Measurements from ENCODE around the gene INS.
"Not testable (repeated sequence)": the region's sequence is repeated elsewhere in the genome, so short reads cannot be mapped to it uniquely, and the experiment has no call there.

Gene INS

DNA sequence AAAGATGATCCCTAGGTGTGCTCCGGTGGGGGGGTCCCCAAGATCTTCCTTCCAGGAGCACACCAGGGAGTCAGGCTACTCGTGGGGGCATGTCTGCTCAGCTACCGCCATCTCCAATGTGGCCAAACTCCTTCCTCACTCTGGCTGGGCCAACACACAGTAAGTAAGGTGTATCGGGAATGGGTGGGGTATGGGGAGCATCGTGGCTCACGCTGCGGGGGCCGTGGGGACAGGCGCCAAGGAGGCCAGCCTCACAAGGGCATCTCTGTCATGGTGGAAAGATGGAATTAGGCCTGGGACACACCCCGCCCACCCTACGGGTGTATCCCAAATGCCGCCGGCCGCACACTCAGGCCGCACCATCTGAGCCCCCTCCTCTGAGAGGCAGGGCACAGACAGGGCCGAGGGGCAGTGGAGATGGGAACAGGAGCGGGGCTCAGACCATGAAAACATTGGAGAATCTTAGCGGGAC lies 30.1 kb downstream of the INS start:
- no peak for DNase-seq

DNA sequence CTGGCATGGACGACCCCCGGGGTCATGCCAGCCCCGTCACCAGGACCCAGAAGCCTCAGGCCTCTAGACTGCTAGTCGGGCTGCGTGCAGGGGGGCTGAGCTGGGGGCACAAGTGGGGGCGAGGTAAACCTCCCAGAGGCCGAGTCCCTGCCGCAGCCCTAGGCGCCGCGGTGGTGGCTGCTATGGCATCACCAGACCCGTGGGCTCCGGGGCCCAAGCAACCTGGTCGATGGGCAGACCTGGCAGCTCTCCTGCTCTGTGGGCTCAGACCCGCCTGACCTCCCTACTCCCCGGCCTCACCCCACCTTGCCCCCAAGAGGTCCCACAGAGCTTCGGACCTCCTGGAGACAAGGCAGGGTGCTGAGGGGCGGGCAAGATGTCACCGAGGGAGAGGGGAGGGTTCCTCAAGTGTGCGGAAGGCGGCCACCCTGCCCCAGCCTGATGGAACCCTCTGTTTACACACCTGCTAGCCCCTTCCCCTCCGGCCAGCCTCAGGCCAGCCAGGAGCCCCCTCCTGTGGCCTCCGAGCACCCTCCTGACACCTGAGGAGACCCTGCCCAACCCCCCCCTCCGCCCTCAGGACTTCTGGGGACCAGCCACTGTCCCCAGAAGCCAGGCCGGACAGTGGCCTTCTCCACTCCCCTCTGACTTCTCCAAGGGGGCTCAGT lies 31.2 kb downstream of the INS start:
- DNase-seq, result no peak

DNA sequence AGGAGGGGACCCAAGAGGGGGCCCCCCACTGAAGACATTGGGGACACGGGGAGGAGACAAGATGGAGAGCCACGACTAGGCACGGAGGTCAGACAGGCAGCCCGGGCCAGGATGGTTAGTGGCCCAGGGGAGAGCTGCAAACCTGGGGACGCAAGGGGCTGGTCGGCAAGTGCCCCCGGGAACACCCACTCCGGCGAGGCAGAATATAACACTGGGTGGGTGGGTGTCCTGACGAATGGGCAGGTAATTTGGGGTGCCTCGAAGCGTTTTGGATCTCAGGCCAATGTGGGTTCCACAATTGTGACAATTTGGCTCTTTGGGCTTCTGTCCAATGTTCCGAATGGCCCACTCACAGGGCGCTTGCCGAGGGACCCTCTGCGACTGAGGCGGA lies 31.7 kb downstream of the INS start:
- no peak for DNase-seq

DNA sequence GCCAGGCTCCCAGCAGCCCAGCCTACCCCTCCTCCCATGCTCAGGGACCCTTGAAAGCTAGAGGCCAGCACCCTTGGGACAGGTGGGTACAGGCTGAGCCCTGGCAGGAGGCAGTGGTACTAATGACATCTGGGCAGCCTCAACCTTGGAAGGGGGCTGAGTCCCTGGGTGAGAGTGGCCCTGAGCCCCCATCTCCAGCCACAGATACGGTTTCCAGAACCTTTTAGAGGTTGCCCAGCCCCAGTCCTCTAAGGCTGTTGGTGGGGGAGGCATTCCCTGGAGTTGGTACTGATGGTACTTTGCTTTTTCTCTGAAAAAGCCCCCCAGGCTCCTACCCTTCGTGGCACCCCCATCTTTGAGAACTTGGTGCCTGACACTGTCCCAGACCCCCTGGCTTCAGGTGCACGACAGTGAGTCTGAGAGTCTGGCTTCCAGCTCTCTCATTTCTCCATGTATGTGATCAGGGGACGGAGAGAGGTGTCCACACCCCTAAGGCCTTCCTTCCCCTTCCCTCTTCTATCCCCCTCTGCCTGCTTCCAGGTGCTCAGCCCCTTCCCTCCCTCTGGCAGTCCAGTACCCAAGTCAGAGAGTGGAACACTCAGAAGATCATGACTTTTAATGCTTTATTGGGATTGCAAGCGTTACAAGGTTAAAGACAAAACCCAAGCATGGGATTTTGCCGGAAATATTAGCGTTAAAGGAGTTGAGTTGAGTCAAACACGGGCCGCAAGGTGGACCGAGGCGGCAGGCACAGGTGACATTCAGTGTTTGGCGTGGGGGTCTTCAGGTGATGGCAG lies 32.3 kb downstream of the INS start:
- DNase-seq, result no peak

DNA sequence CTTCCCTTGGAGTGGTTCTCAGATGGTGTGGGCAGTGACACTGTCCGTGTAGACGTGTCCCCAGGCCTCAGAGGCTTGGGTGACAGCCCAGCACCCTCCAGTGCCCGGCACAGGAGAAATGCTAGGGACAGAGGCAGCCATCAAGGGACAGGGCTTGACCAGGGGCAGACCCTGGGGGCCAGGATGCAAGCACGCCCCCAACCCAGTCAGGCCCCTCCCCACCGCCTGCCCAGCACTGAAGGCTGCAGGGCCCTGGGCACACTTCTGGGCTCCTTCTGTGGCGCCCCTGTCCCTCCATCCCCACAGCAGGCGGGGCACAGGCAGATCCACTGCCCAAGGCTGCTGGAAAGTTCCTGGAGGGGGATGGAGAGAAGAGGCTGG lies 32.9 kb downstream of the INS start:
- no peak for DNase-seq

DNA sequence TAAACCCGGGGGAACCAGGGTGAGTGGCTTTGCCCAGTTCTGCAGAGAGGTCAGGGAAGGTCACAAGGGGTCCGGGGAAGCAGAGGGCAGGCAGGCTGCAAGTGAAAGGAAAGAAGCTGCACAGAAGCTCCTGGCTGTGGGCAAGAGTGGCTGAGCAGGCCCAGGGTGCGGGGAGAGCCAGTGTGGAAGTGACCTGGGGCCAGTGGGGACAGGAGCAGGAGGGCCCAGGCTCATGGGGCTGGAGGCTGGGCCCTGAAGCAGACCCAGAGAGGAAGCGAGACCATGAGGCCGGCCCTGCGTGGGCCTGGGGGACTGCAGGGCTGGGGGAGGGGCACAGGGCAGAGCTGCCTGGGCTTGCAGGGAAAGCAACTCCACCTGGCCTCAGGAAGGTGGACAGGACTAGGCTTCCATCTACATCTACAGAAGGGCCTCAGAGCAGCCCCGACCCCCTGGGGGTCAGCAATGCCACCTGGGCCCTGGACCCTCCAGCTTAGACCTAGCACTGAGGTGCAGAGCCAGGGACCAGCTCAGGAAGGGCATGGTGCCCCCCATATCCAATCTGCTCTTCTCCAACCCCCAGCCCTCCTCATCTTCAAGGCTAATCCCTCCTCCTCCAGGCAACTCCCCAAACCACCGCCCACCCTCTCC lies 33.4 kb downstream of the INS start:
- no peak for DNase-seq

DNA sequence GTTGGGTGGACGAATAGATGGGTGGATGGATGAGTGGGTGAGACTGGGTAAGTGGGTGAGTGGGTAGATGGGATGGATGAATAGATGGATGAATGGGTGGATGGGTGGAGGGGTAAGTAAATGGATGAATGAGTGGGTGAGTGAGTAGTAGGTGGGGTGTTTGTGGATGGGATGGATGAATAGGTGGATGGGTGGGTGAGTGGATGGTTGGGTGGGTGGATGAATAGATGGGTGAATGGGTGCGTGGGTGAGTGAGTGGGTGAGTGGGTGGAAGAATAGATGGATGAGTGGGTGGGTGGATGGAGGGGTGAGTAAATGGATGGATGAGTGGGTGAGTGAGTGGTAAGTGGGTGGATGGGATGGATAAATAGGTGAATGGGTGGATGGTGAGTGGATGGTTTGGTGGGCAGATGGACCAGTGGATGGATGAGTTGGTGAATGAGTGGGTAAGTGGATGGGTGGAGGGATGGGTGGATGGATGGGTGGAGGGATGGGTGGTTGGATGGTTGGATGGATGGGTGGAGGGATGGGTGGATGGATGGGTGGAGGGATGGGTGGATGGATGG lies 34.4 kb downstream of the INS start:
- DNase-seq, result no peak

DNA sequence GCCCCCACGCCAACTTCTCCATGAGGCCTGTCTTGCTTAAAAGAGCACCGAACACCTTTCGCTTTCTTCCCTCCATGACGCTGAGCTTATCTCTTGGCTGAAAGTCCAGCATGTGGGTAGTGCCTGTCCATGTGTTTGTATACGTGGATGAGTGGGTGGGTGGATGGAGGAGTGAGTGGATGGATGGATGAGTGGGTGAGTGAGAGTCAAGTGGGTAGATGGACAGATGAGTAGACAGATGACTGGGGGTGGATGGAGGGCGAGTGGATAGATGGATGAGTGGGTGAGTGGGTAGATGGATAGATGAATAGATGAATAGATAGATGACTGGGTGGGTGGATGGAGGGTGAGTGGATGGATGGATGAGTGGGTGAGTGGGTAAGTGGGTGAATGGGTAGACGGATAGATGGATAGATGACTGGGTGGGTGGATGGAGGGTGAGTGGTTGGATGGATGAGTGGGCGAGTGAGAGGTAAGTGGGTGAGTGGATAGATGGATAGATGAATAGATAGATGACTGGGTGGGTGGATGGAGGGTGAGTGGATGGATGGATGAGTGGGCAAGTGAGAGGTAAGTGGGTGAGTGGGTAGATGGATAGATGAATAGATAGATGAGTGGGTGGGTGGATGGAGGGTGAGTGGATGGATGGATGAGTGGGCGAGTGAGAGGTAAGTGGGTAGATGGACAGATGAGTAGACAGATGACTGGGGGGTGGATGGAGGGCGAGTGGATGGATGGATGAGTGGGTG lies 36.1 kb downstream of the INS start:
- not testable (repeated sequence) for DNase-seq

DNA sequence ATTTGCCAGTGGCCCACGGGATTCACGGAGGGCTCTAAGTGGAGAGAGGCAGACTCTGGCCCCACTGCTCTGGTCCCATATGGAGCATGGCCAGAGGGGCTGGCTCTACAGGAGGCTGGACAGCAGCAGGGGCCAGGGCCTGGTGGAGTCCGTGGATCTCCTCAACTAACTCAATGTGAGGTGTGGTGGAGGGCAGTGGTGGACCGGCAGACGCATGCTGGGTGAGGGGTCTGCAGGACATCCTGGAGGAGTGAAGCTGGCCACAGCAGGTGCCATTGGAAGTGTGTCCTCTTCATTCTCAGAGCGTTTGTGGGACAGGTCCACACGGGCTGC lies 37.4 kb downstream of the INS start:
- no peak for DNase-seq

DNA sequence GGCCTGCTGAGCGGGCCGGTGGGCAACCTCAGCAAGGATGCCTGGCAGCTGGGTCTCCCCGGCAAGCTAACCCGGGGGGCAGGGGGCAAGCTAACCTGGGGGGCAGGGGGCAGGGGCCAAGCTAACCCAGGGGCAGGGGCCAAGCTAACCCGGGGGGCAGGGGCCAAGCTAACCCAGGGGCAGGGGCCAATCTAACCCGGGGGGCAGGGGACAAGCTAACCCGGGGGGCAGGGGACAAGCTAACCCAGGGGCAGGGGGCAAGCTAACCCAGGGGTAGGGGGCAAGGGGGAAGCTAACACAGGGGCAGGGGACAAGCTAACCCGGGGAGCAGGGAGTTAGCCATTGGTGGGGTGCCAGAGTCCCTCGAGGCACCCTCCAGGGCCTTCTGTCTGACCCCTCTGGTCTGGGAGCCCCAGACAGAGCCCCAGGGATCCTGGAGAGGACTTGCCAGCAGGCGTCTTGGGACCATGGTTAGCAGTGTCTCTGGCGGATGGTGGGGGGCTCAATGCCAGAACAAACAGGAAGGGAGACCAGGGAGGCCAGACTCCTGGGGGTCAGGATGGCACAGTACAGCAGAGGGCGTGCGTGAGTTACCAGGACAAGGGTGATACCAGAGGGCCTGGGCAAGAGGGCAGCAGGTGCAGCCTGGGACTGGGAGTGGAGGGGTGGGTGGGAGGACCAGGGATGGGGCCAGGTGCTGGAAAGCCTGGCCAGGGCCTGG lies 37.9 kb downstream of the INS start:
- DNase-seq, result no peak

DNA sequence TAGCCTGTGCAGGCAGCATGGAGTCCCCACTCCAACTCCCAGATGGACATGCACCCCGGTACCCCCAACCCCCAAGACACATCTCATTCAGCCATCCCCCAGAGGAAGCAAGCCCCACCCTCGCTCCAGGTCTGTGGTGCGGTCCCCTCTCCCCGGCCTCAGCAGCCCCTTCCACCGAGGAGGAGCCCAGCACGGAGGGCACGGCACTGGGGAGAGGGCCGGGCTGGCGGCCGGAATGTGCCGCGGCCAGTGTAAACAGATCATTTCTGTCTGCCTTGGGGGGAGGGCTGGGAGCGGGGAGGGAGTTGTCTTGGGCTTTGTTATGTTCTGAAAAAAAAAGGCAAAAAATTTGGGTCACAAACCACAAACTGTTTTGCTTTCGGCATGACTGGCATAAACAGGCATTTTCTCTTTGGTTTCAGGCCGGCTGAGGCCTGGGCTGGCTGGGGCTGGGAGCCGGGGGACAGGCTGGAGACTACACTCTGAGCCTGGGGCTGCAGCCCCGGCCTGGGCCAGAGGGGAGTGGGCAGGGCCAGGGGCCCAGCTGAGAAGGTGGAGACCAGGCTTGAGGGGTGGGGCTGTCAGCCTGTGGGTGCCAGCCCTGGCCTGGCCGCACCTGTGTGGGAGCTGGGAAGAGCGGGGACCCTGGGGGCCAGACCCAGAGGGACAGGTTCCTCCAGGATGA lies 38.6 kb downstream of the INS start:
- no peak for DNase-seq

DNA sequence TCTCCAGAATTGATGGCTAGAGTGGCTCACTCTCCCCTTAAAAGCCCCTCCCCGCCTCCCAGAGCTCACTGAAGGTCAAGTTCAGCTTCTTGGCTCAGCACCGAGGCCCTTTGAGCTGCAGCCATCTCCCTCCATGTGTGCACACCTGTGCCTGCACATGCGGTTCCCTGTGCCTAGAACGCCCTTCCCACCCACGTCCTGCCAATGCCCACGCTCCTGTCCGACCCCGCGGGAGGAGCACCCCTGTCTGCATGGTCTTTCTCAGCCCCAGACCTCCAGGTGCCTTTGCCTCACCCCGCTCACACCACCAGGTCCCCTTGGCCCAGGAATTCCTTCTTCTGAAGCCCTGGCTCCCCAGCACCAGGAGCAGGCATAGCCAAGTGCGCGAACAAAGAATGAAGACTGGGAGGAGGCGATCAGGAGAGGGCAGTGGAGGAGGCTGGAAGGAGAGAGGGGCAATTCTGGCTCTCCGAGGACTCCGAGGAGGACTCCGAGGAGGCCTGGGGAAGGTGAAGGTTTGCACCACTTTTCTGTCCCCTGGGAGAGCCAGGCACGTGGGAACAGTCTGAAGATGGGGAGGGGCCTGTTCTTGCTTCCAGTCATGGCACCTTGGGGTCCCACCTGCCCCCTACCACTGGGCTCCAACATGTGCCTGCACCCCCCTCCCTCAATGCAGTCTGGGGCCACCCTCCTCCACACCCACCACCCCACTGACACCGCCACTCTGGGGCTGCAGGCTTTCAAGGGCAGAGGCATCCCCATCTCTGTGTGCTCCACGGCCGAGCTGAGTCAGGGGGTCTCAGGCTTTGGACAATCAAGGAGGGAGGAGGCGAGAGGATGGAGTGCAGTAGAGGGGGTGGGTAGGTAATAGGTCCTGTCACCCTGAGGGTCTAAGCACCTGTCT lies 39.5 kb downstream of the INS start:
- no peak for DNase-seq

DNA sequence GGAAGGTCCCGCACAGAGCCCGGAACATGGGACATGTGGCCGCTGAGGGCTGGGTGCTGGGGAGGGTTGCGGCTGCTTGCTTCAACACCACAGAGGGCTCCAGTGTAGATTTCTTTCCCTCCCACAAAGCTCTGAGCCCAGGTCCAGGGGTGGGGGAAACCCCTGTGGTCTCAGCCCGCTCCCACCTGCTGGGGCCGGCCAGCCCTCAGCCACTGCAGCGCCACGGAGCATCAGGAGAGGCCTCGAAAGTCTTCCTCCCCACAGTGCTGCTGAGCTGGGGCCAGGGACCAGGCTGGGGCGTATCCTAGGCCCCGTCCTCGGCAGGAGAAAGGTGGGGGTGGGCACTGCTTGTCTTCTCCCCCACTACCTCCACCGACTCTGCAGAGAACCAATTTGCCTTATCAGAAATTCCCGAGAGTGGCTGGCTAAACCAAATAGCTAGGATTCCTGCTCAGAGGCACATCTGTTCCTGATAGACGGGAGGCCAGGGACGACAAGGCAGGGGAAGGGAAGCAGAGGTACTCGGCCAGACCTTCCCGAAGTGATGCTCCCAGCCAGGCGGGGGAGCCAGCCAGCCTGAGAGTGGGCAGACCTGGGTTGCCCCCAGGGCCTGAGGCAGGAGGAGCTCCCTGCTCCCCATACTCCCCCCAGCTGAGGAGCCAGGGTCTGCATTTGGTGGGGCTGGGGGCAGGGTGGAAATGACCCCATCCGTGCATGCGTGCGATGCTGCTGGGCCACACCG lies 40.5 kb downstream of the INS start:
- no peak for DNase-seq

DNA sequence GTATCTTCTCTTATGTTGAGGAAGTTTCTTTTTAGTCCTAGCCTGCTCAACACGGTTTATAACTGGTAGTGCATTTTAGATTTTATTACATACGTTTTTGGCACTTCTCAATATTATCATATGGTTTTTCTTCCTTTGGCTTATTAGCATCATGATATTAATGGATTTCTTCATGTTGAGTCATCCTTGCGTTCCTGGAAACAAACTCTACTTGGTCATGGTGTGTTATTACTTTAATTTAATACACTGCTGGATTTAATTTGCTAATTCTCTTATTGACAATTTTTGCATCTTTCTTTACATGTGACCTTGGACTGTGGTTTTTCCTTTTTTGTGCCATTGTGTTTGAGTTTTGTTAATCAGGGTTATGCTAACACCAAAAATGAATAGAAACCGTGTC lies 42.3 kb downstream of the INS start:
- no peak for DNase-seq

DNA sequence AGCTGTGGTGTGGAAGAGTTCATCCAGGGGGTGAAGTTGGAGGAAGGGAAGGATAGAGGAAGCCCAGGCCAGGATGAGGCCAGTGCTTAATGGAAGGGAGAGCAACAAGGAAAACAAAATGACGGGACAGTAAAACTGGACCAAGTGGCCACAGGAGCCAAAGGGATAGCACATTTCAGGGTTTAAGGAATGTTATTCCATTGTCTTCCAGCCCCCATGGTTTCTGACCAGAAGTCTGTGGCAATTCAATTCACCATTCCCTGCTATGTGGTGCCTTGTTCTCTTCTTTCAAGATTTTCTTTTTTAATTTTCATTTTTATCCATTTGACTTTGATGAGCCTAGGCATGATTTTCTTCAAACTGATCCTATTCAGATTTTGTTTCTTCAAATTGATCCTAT lies 44.3 kb downstream of the INS start:
- no peak for DNase-seq

DNA sequence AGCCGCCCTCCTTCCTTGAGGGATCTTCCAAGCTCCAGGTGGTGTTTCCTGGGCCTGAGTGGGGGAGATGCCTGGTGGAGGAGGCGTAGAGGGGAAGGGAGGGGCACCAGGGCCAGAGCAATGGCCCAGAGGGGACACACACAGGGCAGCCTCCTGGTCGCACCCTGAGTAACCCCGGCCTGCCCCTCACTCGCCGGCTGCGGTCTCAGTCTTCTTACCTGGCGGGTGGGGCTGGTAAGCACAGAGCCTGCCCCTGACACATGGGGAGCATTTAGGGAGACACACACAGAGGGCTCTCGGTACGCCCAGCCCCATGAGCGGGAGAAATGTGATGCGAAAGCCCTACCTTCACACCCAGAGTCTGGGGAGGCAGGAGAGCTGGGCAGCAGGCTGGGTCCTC lies 45.7 kb downstream of the INS start:
- no peak for DNase-seq

DNA sequence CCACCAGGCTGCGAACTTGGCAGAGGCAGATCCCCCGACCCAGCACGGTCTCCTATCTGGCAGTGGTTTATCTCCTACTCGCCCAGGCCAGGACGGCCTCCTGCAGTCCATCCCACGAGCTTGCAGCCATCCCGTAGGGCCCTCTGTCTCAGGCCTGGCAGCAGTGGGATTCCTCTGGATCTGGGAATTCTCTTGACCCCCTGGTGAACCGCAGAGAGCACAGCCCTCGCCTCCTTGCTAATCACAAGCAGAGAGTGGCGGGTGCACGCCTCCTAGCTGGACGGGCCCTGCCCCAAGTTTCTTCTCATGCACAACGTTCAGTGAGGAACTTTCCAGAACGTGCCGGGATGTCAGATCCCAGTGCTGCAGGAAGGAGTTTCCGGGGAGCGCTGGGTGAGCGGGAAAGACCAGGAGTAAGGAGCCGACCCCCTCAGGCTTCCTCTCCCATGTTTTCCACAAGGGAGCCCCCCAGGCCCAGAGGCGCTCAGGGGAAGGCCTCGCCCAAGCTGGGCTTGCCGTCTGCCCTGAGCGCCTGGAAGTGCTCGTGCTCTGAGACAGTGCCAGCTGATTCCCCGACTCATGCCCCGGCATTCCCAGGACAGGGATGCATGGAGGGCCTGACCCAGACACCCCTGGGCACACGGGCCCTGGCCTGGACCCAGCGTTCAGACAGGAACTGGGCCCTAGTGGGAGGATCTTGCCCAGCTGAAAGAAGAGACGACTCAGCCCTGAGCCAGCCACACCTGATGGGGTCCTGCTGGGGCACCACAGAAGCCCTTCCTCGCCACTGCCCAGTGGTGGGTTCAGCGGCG lies 46.4 kb downstream of the INS start:
- no peak for DNase-seq

DNA sequence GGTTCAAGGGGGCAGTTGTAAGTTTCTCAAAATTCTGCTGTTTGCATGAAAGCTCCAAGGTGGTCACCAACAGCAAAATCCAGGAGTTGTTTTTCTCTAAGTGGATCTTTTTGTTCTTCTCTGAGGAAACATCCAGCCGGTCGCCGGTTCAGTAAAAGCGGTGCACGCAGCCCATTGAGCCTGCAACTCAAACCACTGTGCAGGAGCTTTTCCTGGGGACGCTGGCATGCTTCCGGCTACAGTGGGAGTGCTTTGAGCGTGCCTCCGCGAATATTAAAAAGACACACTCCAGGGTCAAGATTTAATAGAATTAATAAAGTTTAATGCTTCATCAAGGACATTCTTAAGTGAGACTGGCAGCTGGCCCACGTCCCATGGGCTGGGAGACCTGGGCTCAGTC lies 47.2 kb downstream of the INS start:
- DNase-seq, result no peak

DNA sequence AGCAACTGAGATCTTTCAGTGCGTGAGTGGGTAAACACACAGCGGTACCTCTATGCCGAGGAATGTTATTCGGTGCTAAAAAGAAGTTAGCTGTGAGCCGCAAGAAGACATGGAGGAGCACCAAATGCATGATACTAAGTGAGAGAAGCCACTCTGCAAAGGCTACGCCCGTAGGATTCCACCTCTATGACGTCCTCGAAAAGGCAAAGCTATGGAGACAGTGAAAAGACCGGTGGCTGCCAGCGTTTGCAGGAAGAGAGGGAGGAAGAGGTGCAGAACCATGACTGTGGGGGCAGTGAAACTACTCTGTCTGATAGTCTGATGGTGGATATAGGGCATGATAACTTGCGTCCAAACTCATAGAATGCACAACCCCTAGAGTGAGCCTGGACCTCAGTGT lies 50.5 kb downstream of the INS start:
- no peak for DNase-seq
